ENCODE data around the gene CYGB.
"Not testable (repeated sequence)": the region's sequence is repeated elsewhere in the genome, so short reads cannot be mapped to it uniquely, and the experiment has no call there.

Gene CYGB

DNA sequence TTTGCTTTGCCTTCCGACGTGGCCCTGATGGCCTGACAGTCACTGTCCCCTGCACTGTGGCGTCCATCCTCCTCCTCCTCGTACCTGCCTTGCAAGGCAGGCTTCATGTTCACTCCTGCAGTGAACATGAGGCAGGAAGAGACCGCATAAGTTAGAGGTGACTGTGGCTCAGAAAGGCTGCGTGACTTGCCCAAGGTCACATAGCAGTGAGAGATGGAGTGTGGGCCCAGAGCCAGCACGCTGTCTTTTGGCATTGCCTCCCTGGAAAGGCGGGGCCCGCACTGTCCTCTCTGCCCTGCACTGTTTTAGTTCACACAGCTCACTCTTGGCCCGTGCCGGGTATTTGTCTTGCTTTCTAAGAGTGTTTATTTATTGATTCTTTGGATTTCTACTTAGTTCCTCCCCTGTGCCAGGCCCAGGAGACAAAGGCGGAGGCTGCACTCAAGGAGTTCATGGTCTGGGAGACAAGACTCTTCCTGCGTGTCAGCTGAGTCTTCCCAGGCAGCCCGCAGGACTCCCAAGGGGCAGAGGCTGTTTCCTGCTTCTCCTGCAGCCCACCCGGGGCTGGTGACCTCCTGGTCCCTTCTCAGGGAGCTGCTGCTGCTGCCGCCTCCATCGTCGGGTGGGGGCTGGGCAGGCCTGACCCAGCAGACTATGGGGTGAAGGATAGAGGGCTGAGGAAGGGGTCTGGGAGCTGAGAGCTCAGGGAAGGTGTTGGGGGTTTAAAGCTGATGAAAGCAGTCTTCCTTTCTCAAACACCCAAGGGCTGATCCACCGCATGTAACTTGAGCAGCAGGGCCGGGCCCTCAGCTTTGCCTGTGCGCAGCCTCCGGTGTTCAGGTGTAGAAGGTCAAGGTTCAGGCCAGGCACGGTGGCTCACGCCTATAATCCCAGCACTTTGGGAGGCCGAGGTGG, 12.7 kb downstream of the CYGB start:
- TF ChIP-seq, protein P1, sequence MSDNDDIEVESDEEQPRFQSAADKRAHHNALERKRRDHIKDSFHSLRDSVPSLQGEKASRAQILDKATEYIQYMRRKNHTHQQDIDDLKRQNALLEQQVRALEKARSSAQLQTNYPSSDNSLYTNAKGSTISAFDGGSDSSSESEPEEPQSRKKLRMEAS (IDR thresholded peaks at IDR 0.05; ENCODE audit: low read depth, low read length), result no peak
- TF ChIP-seq, protein P2, sequence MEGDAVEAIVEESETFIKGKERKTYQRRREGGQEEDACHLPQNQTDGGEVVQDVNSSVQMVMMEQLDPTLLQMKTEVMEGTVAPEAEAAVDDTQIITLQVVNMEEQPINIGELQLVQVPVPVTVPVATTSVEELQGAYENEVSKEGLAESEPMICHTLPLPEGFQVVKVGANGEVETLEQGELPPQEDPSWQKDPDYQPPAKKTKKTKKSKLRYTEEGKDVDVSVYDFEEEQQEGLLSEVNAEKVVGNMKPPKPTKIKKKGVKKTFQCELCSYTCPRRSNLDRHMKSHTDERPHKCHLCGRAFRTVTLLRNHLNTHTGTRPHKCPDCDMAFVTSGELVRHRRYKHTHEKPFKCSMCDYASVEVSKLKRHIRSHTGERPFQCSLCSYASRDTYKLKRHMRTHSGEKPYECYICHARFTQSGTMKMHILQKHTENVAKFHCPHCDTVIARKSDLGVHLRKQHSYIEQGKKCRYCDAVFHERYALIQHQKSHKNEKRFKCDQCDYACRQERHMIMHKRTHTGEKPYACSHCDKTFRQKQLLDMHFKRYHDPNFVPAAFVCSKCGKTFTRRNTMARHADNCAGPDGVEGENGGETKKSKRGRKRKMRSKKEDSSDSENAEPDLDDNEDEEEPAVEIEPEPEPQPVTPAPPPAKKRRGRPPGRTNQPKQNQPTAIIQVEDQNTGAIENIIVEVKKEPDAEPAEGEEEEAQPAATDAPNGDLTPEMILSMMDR (IDR thresholded peaks at IDR 0.05; ENCODE audit: low read depth, low read length), result no peak
- no peak for TF ChIP-seq POLR2A (IDR thresholded peaks at IDR 0.05; ENCODE audit: extremely low read depth, insufficient read length)
- TF ChIP-seq MYC (IDR thresholded peaks at IDR 0.05; ENCODE audit: low read depth, low read length), result no peak
- no peak overlapping the region for H3K4me3 ChIP-seq (ENCODE audit: low read depth, low read length)
- peak; percentile 66 for DNase-seq (ENCODE audit: low read depth)

DNA sequence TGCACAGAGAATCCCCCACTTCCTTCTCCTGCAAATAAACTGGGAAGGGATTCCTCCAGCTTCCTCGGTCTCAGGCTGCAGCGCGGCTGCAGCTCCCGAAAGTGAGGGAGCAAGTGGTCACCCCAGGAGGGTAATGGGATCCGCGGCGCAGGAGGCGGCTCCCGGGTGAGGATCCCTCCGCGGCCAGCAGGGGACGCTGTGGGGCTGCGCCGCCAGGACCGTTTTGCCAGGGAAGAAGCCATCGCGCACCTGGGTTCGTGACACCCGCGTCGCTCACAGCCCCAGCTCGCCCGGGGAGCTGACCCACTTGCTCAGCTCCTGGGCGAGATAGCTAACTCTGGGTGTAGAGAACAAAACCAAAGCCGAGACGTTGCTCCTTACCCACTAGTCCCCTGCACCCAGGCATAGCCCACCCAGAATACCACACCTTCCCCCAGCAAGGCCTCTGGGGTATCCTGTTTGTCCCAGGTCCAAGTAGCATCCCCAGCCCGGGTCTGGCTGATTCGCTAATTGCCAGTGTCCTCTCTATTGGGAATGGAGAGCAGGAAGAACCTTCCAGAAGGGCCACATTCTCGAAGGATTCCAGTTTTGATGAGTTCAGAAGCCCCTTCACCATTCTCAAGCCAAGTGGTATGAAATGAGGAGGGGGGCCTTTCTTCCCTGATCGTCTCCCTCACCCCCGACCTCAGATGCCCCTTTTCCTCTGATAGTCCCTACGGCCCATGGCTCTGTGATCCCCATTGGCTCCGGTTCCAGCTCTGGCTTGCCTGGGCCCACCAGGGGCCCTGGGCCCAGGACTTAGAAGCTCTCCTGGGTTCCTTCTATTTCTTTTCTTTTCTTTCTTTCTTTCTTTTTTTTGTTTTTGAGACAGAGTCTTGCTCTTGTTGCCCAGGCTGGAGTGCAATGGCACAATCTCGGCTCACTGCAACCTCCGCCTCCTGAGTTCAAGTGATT, 14.1 kb downstream of the CYGB start:
- TF ChIP-seq, protein P2 (IDR thresholded peaks at IDR 0.05; ENCODE audit: low read depth, low read length), result peak; percentile 94
- peak; percentile 46; the same call in 1 of the 2 replicates for TF ChIP-seq MYC (IDR thresholded peaks at IDR 0.05; ENCODE audit: low read depth, low read length)
- TF ChIP-seq, protein P1 (IDR thresholded peaks at IDR 0.05; ENCODE audit: low read depth, low read length), result no peak
- TF ChIP-seq POLR2A (IDR thresholded peaks at IDR 0.05; ENCODE audit: extremely low read depth, insufficient read length), result no peak
- no peak overlapping the region for H3K4me3 ChIP-seq (ENCODE audit: low read depth, low read length)
- DNase-seq (ENCODE audit: low read depth), result peak; percentile 77

DNA sequence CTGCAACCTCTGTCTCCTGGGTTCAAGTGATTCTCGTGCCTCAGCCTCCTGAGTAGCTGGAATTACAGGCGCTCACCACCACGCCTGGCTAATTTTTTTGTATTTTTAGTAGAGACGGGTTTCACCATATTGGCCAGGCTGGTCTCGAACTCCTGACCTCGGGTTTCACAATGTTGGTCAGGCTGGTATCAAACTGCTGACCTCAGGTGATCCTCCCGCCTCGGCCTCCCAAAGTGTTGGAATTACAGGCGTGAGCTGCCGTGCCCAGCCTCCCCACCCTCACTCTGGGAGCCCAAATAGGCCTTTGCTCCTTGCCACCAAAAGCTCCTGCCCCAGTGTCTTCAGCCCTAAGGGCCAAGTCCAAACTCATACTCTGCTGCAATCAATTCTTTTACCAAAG, 15.8 kb downstream of the CYGB start:
- not testable (repeated sequence) for DNase-seq (ENCODE audit: low read depth); H3K4me3 ChIP-seq (ENCODE audit: low read depth, low read length)

DNA sequence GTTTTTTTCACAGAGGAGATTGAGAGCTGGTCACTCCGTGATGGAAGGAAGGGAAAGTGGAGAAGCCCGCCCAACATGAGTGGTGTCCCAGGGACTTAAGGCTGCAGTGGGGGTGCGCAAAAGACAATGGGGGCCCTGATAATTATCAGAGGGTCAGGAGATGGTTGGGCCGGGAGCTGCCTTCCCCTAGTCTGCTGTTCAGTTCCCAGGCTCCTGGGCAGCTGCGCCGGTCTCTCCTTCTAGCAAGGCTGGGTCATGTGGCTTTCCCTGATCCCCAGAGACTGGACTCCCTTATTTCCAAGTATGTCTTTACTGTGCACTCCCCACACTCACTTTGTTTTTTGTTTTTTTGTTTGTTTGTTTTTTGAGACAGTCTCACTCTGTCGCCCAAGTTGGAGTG, 16.2 kb downstream of the CYGB start:
- TF ChIP-seq, protein P2 (IDR thresholded peaks at IDR 0.05; ENCODE audit: low read depth, low read length), result no peak
- TF ChIP-seq, protein P1 (IDR thresholded peaks at IDR 0.05; ENCODE audit: low read depth, low read length), result no peak
- no peak for TF ChIP-seq MYC (IDR thresholded peaks at IDR 0.05; ENCODE audit: low read depth, low read length)
- TF ChIP-seq POLR2A (IDR thresholded peaks at IDR 0.05; ENCODE audit: extremely low read depth, insufficient read length), result no peak
- no peak for DNase-seq (ENCODE audit: low read depth)
- H3K4me3 ChIP-seq (ENCODE audit: low read depth, low read length), result no peak overlapping the region

DNA sequence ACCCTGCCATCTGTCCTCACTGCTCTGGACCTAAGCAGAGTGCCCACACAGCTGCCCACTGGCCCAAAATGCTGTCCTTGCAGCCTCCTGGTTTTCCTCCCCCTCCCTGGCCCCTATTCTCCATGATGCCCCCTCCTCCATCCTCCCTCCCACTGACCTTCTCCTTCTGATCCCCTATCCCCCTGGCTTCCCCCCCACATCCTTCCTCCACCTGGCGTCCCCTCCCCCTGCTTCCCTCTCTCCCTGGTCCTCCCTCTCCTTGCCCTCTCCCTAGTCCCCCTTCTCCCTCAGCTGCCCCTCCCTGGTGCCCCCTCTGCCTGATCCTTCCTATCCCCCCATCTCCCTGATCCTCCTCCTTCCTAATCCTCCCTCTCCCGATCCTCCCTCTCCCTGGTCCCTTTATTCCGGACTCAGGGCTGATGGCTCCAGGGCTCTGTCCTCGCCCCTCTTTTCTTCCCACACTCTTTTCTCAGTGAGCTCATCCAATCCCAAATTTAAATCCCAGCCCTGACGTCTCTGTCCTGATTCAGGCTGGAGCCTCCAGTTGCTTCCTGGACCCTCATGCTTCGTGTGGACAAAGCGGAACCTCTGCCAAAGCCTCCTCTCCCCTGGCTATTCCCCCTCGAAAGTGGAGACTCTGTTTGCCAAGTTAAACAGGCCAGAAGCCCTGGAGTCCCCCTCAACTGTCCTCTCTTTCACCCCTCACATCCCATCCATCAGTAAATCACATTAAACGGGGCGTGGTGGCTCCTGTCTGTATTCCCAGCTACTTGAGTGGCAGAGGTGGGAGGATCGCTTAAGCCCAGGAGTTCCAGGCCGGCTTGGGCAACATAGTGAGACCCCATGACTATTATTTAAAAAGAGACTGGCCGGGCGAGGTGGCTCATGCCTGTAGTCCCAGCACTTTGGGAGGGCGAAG, 18.2 kb downstream of the CYGB start:
- no peak for TF ChIP-seq MYC (IDR thresholded peaks at IDR 0.05; ENCODE audit: low read depth, low read length)
- no peak for DNase-seq (ENCODE audit: low read depth)
- no peak overlapping the region for H3K4me3 ChIP-seq (ENCODE audit: low read depth, low read length)

DNA sequence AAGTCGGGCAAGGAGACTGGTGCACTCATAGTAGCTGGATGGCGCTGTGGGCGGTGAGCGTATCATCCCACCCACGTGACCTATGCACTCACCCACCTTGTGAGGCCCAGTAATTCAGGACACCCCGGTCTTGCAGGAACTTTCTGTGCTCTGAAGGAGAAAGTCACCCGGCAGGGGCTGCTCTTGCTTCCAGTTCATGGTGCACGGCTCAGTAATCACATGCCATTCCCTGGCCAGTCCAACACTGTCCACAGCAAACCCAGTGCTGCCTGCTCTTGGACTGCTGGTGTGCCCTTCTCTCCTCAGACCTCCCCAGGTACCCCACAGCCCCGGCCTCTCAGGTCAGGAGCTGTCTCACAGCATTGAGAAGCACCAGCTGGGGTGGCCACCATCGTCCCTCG, 19.9 kb downstream of the CYGB start:
- TF ChIP-seq POLR2A (IDR thresholded peaks at IDR 0.05; ENCODE audit: extremely low read depth, insufficient read length) (no peak), MYC (IDR thresholded peaks at IDR 0.05; ENCODE audit: low read depth, low read length) (no peak)
- TF ChIP-seq, protein P1 (IDR thresholded peaks at IDR 0.05; ENCODE audit: low read depth, low read length), result no peak
- TF ChIP-seq, protein P2 (IDR thresholded peaks at IDR 0.05; ENCODE audit: low read depth, low read length), result no peak

More for the DNA sequence above, 19.9 kb downstream of the CYGB start:
- H3K4me3 ChIP-seq (ENCODE audit: low read depth, low read length), result no peak overlapping the region
- no peak for DNase-seq (ENCODE audit: low read depth)
